ENCODE results near the gene P2RX3.
"Not testable (repeated sequence)": the region's sequence is repeated elsewhere in the genome, so short reads cannot be mapped to it uniquely, and the experiment has no call there.

P2RX3 gene

DNA sequence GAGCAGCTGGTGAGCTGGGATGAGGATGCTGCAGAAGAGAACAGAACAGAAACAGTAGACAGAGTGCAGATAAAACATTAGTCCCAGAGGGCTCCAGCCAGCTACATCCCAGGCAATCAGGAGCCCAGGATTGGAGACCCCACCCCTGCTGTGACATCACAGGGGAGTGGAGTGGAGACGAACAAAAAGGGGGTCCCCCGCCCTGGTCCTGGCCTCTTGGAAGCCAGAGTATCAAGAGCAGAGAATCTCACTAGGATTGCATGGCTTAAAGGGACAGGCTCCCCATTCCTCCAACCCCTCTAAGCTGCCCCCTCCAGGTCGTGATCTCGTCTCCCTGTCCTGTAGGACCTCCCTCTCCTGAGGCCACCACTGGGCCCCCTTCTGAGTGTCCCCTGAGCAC is at the start of gene P2RX3:
TSS of gene P2RX3 (plus strand) at position 211 of the 400 bp plus-strand sequence. CDS start 199 bp downstream, outside the sequence.
- no peak for DNase-seq

DNA sequence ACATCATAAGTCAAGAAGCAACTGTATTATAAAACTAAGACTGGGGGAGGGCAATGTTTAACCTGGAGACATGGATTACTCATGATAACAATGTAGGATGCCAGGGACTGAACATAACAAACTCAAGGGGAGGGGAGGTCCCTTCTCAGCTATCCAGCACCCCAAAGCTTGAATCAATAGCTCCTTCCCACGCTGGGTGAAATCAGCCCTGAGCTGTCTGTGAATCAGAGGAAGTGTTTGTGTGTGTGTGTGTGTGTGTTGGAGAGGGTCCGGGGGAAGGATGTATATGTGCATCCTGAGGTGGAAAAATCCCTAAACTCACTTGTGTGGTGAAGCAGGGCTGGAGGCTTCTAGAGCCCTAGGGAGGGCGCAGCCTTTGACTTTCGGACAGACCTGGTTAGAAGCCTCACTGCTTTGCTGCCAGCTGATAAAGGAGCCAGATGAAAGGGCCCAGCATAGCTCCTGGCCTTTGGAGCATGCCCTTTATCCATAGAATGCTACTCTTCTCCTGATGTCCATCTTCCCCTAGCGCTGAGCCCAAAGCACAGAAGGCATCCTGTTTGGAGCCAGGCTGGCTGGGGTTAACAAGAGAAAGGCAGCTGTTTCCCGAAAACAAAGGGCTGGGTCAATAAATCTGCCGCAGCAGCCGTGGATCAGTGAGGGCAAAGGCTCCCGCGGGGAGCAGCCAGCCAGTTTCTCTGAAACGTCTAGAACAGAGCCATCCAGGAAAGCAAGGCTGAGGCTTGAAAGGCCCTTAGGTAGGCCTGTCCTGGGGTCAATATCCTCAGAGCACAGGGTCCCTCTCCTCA is 49.2 kb upstream of the P2RX3 start:
- DNase-seq, result no peak

DNA sequence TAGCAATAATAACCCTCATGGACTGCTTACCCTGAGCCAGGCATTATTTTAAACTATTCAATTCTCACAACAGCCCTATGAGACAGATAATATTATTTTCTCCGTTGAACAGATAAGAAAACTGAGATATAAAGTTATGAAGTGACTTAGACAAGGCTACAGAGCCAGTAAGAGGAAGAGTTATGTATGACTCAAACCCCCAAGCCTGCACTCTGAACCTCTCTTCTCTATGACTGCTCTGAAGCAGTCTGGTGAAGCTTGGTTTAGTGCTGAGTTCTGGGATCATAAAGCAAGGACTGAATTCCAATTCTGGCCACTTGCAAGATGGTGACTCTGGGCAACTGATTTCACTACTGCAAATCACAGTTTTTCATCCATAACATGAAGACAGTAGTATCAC is 47.9 kb upstream of the P2RX3 start:
- DNase-seq, result no peak

DNA sequence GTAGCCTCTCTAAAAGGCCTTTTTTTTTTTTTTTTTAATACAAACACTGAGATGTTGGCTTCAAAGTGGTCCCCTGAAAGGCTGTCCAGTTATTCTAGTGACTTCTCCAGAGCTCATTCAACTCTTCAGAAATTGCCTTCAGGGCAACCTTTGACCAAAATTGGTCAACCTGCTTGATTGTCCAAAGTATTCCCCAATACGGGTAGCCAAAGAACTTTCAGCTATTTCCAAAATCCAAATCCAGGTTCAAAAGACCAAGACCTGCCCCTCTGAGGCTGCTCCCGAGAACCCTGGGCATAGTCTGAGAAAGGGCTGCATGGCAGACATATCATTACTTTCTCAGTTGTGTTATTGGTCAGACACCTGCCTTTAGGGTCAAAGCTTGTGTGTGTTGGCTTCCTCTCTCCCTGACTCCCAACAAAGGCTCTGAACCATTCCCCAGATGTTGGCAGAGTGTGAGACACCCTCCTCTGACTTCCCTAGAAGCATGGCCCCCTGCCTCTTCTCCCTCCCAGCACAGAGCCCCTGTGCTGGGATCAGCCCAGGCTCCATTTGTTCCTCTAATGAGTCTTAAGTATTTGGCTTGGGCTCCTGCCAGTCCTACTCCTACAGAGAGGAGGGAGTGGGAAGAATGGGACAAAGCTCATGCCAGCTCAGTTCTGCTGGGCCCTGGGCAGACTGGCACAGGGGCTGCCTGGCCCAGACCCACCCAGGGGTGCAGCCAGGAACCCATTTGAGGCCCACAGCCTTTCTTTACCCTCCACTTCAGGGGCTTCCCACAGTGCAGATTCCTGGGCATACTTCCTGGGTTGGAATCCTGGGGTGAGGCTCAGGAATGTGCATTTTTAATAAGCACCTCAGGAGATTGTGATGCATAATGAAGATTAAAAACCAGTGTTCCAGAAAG is 43.7 kb upstream of the P2RX3 start:
- DNase-seq, result no peak

DNA sequence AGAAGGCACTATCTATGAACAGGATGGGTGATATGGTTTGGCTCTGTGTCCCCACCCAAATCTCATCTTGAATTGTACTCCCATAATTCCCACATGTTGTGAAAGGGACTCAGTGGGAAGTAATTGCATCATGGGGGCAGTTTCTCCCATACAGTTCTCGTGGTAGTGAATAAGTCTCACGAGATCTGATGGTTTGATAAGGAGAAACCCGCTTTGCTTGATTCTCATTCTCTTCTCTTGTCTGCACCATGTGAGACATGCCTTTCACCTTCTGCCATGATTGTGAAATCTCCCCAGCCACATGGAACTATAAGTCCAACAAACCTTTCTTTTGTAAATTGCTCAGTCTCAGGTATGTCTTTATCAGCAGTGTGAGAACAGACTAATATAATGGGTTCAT is 41.9 kb upstream of the P2RX3 start:
- DNase-seq, result not testable (repeated sequence)

DNA sequence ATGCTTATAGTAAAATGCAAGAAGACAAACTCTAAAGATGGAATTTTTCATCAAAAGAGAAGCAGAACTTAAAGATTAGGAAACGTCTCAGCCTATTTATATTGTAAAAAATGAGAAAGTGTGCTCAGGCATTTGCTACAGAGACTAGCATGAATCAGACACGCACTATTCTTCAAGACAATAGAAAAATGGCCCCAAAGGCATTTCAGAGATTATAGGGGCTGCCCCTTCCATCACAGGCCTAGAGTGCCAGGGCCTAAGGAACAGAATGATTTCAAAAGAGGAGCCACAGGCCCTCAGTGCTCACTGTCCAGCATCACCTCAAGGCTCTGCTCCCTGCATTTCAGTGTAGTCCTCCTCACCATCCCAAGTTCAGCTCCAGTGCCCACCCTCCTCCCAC is 40.9 kb upstream of the P2RX3 start:
- no peak for DNase-seq

DNA sequence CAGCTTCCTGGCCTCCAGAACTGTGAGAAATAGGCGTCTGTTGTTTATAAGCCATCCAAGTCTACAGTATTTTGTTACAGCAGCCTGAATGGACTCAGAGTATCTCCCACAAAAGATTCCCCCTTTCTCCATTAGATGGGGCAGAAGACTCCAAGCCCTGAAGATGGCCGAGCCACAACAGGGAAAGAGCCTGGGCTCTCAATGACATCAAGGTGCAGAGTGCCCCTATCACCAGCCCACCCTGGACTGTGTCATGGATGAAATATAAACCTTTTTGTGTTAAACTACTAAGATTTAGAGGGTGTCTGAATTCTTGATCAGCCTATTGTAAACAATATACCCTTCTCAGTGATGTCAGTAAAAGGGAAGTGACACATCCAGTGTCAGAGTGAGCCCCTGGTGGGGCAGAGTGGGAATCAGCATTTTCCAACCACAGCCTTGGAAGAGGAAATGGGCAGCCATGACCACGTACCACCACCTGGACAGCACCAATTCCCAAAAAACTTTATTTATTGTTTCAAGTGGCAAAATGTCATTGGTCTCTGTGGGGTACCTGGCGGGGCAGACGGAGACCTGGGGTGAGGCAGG is 38.9 kb upstream of the P2RX3 start:
- DNase-seq, result no peak

DNA sequence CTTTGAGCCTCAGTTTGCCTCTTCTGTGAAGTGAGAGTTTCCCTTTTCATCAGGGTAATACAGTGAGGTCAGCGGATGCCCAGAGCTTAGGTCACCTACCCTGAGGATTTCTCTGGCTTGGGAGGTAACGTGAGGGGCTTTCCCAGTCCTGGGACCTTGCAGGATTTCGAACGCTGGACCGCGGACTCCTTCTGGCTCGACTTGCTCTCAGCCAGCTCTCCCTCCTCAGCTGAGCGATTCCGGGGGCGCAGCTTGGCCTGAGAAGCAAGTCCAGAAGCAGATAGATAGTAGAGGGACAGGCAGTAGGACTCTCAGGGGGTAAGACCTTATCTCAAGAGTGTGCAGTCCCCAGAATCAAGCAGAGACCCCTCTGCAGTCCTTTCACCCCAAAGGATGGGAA is 37.4 kb upstream of the P2RX3 start:
- no peak for DNase-seq

DNA sequence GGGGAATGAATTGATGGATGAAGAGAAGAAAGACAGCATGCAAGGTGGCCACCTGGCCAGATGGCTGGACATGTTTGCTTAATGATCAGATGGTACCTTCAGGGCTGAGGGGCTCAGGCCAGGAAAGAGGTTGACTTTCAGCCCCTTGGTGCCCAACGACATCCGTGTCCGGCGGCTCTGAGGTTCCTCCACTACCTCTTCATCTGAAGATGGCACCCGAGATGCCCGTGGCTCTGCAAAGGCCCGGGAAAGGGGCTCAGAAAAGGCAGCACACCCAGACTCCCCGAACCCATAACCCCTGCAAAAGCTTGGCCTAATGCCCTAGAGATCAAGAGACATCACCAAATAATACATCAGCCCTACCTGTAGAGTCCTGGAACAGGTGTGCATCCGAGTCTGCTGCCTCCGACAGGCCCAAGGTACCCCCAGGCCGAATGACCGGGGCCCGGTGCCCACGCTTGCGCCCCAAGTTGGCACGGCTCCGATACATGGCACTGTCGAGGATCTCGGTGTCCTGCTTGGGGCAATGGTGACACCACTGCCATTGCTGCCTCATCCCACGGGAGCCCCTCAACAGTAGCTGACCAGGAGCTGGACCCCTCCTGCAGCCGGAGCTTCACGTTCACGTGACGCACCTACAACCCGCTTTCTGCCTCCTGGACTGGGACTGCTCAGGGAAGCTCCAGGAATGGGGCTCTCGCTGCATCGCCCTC is 36.3 kb upstream of the P2RX3 start:
- DNase-seq, result no peak

DNA sequence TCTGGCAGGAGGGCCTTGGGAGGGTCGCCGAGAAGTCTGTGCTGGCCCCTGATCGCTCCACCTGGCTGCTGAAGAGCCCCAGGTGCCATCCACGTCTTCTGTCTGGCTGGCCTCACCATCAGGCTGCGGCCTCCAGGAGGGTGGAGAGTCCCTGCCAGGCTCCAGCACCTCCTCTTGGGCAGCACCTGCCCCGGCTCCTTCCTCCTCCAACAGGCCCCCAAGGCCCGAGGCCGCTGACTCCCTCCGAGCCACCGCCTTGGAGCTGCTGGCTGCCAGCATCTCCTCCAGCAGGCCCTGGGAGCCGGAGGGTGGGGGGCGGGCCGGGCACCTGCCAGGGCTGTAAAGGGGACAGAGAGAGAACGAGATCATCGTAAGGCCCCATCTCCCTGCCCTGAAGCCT is 35.7 kb upstream of the P2RX3 start:
- no peak for DNase-seq

DNA sequence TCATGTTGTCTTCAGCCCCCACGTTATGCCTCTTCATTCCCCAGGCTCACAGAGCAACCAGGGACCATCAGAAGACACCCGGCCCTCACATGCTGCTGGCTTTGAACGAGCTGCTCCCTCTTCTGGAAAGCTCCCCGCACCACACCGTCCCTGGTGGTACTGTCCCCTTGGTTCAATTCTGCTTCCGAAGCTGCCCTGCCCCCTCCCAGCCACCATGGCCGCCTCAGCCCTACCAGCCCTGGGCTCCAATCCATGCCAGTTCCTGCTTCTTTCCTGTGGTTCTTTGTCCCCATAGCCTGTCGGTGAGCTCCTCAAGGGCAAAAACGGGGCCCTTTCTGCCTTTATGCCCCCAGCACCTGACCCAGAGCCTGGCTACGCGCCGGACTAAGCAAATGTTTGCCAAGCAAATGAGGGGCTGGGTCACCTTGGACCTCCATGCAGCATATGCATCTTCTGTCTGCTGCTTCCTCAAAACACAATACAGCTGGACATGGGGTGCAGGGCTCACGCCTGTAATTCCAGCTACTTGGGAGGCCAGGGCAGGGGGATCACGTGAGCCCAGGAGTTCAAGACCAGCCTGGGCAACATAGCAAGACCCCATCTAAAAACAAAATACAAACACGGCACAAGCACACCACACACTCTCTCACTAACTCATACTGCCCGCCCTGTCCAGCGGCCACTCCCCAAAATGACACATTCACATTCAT is 34.7 kb upstream of the P2RX3 start:
- DNase-seq, result no peak

DNA sequence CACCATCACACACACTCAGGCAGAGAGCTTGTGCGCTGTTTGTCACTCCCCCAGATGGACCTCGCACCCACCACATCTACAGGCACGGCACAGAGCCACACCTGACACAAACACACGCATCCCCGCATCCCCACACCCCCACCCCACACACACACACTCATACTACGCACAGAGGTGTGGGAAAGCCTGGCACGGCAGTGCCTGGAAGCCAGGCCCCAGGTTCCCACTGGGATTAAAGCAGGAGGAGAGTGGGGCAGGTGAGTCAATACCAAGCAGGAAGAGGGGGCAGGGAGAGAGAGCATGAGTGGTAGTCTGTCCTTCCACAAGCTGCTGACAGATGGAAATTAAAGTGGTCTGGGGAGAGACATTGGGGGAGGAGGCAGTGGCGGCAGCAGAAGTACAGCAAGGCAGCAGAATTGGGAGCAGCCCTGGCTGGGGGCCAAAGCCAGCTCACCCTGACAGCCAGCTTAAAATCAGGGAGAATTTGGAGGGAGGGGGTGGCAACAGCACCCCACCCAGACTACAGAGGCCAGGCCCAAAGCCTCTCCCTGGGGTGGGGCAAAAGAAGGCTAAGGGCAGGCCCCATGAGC is 34.1 kb upstream of the P2RX3 start:
- DNase-seq, result no peak

DNA sequence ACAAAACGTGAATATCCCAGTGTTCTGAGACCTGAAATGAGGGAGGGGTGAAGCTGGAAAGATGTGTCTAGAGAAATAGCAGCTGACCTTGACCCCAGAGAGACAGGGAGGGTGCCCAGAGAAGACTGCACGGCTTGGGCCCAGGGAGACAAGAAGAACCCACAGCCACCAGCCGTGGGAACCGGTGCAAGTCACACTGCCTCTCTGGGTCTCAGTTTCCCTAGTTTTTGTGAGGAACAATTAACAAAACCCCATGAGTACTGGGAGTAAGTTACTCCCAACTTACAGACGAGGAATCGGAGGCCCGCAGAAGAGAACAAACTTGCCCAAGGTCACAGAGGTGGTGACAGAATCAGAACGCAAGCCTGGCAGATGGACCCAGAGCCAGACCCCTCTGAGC is 32.6 kb upstream of the P2RX3 start:
- DNase-seq, result no peak

DNA sequence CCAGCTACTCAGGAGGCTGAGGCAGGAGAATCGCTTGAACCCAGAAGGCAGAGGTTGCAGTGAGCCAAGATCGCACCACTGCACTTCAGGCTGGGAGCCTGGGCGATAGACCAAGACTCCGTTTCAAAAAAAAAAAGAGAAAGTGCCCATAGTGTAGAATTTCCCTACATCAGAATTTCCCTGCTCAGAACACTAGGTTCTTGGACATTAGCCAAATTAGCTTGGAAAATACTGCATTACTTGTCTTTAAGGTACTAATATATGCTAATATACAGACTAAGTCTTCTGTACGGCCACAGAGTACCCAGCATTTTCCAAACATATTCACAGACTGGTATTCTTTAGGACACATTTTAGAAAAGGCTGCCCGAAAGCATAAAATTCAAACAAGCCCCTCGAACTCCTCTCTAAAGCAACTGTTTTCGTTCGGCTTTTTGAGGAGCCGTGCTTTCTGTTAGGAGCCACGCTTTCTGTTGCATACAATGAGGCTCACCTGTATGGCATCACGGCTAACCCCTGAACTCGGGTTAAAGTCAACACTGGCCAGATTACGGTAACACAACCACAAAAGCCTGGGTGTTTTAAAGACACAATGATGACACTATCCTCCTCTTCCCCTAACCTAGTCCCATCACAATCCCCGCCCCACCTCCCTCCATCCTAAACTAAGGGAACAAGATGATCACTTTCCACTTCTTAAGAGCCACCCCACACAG is 31.8 kb upstream of the P2RX3 start:
- DNase-seq, result no peak

DNA sequence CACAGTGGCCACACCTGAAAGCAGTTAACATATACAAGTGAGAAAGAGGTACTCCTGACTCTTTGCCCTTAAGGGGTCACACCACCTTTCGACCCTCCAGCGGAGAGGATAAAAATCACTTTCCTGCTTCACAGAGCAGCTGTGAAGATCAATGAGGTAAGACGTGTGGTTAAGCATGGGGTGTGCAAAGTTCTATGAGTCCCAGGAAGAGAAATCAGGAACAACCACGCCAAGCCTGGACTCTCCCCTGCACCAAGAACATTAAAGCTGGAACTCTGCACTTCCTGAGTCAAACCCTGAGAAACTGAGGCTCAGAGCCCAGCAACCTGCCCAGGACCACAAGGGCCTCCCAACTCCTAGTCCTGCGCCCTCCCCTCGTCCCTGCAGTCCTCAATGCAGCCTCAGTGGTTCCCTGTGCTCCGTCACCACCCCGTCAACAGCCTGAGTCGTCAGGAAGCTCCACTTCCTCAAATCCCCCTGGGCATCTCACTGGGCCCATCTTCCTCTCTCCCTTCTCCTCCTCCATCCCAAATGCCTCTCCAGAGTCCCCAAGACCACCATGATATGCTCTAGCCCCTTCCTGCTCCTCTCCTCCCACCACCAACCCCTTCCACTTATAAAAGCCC is 31.1 kb upstream of the P2RX3 start:
- DNase-seq, result no peak

DNA sequence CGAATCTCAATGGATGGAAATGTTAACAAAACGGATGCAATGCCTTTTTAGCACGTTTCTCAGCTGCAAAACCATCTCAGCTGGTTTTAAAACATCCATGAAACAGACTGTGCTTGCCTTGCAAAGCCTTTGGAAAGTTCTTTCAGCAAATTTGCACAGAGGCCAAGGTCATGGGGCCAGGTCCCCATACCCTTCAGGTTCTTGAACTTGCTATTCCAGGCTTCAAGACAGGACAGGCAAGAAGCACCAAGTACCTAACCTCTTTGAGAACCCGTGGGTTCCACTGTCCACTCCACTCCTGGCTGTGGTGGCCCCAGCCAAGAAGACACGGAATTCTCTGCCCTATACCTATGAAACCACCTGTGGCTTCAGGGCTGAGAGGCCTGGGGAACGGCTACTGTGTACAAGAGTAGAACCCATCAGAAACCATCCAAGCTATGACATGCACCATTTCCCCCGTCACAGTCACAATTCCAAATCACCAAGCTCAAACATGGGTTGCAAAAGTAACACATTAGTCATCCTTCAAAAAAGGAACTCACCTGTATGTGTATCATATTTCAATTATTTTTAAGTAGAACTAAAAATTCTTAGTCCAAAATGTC is 30.4 kb upstream of the P2RX3 start:
- DNase-seq, result no peak

DNA sequence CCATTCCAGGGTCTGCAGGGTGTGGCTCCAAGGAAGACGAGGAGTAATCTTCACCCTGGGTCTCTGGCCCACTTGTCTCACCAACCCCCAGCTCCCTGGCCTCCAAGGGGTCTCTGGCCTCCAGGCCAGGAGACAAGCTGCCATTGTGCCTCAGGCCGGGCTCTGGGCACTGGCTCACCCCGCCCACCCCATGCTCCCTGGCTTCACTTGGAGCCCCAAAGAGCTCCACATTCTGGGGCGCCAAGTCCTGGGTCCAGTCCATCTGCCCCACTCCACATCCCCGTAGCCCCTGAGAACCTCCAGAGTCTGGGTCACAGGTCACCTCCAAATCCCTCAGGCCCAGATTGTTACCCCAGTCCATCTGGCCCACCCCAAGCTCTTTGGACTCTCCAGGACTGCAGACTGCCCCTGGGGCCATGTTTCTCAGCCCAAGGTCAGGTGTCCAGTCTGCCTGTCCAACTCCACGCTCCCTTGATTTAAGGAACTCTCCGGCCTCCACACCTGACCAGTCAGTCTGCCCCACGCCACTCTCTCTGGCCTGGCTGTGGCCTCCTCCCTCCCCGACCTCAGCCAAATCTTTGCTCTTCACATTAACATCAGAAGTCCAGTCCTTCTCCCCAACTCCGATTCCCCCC is 29.6 kb upstream of the P2RX3 start:
- DNase-seq, result no peak

DNA sequence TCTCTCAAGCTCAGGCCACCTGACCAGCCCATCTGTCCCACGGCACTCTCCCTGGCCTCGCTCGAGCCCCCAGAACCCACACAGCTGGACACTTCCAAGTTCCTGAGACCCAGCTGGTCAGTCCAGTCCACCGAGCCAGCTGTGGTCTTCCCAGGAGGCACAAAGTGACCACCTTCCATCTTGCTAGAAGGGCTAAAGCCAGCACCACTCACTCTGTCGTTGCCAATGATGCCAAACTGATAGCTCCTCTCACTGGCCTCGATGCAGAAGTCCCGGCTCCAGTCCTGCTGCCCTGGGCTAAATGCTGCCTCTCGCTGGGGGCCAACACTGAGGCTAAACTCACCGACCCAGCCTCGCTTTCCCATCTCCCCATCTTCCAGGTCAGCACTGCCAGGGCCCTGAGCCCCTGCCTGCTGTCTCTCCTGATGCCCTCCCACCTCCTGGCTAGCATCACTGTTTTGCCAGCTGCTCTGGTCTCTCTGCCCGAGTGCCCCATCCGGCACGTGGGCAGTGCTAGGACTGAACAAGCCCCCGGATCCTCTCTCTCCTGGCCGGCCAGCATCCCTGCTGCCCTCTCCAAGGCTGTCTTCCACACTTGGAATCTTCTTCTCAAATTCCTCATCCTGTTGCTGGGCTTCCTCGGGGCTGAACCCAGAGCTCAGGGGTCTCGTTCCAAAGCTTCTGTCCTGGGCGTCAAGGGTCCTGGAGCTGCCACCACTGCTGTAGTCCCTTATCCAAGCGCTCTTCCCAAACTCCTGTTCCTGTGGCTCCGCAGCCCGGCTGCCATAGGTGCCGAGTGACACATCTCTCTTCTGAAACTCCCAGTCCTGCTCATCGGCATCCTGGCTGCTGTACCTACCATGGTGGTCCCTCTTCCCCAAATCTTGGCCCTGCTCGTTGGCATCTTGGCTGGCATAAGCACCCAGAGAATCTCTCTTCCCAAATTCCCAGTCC is 28.8 kb upstream of the P2RX3 start:
- DNase-seq, result no peak

DNA sequence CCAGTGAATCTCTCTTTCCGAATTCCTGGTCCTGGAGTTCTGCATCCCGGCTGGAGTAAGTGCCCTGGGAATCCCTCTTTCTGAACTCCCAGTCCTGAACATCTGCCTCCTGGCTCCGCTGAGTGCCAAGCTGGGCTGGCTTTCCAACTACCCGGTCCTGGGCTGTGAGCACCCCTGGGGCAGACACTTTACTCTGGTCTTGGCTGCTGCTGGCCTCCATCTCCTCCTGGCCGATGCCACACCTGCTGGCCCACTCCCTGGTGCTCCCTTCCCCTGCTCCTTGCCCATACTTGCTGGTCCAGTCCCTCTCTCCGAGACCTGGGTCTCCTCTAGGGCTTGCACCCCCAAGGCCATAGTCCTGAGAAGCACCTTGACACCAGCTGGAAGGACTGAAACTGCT is 28.1 kb upstream of the P2RX3 start:
- no peak for DNase-seq

All from CD4-positive, alpha-beta T cell treated with Interleukin-12 subunit alpha and Interleukin-12 subunit beta, for 1 hour (primary cell).